Parathyroid adenoma (tissue), 2 donors: ENCODE measurements around the gene UBE2D2.
"Not testable (repeated sequence)": the region's sequence is repeated elsewhere in the genome, so short reads cannot be mapped to it uniquely, and the experiment has no call there.

ENCODE experiments used
- H2AFZ ChIP-seq: fragments of 300-600 bp; sonication (generic); one replicate; pipeline ENCODE4 v1.7.0; 2017; ENCODE audit warnings: antibody characterized with exemption, mild to moderate bottlenecking
- H3K27ac ChIP-seq: fragments of 300-600 bp; sonication (generic); one replicate; pipeline ENCODE4 v1.7.0; 2017
- H3K27me3 ChIP-seq: fragments of 300-600 bp; sonication (generic); one replicate; pipeline ENCODE4 v1.7.0; 2017; ENCODE audit warnings: low read length; ENCODE audit not compliant: control insufficient read depth, insufficient read depth
- H3K36me3 ChIP-seq: fragments of 300-600 bp; sonication (generic); one replicate; pipeline ENCODE4 v1.7.0; 2017; ENCODE audit warnings: low read length; ENCODE audit not compliant: control insufficient read depth, insufficient read depth
- H3K4me1 ChIP-seq: fragments of 300-600 bp; sonication (generic); one replicate; pipeline ENCODE4 v1.7.0; 2017; ENCODE audit warnings: control low read depth
- H3K4me2 ChIP-seq: fragments of 300-600 bp; sonication (generic); one replicate; pipeline ENCODE4 v1.7.0; 2017; ENCODE audit warnings: low read length
- H3K4me3 ChIP-seq: fragments of 300-600 bp; sonication (generic); one replicate; pipeline ENCODE4 v1.7.0; 2017; ENCODE audit warnings: low read depth, low read length
- H3K79me2 ChIP-seq: fragments of 300-600 bp; sonication (generic); one replicate; pipeline ENCODE4 v1.7.0; 2017; ENCODE audit warnings: control low read depth
- H3K9ac ChIP-seq: fragments of 300-600 bp; sonication (generic); one replicate; pipeline ENCODE4 v1.7.0; 2017; ENCODE audit warnings: mild to moderate bottlenecking
- H3K9me3 ChIP-seq: fragments of 300-600 bp; sonication (generic); one replicate; pipeline ENCODE4 v1.7.0; 2017; ENCODE audit warnings: low read length; ENCODE audit not compliant: control insufficient read depth
- TF ChIP-seq, protein P1 (sequence below): fragments of 300-600 bp; sonication (generic); IDR thresholded peaks from one replicate; pipeline ENCODE4 v1.7.0; 2017; ENCODE audit warnings: antibody characterized with exemption, mild to moderate bottlenecking
- donor health status: primary hyperparathyroidism.

The UBE2D2 gene

DNA sequence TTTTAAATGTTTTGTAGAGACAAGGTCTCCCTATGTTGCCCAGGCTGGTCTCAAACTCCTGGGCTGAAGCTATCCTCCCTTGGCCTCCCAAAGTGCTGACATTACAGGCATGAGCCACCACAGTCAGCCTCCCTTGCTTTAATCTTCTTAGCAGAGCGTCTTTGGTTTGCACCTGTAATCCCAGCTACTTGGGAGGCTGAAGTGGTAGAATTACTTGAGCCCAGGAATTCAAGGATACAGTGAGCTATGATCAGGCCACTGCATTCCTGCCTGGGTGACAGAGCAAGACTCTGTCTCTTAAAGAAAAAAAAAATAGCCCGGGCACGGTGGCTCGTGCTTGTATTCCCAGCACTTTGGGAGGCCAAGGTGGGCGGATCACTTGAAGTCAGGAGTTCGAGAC, 27.8 kb downstream of the UBE2D2 start:
- TF ChIP-seq, protein P1, sequence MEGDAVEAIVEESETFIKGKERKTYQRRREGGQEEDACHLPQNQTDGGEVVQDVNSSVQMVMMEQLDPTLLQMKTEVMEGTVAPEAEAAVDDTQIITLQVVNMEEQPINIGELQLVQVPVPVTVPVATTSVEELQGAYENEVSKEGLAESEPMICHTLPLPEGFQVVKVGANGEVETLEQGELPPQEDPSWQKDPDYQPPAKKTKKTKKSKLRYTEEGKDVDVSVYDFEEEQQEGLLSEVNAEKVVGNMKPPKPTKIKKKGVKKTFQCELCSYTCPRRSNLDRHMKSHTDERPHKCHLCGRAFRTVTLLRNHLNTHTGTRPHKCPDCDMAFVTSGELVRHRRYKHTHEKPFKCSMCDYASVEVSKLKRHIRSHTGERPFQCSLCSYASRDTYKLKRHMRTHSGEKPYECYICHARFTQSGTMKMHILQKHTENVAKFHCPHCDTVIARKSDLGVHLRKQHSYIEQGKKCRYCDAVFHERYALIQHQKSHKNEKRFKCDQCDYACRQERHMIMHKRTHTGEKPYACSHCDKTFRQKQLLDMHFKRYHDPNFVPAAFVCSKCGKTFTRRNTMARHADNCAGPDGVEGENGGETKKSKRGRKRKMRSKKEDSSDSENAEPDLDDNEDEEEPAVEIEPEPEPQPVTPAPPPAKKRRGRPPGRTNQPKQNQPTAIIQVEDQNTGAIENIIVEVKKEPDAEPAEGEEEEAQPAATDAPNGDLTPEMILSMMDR, result no peak
- Histone ChIP-seq H3K4me3 (no peak overlapping the region), H3K4me2 (no peak overlapping the region), H3K4me1 (no peaks in the 10 kb centered on the region), H3K9ac (no peak overlapping the region), H2AFZ (no peak overlapping the region), H3K79me2 (peaks cover 61% of the 10 kb centered on the region), H3K27me3 (no peaks in the 10 kb centered on the region), H3K36me3 (no peaks in the 10 kb centered on the region), H3K27ac (no peak overlapping the region), H3K9me3 (no peaks in the 10 kb centered on the region)

DNA sequence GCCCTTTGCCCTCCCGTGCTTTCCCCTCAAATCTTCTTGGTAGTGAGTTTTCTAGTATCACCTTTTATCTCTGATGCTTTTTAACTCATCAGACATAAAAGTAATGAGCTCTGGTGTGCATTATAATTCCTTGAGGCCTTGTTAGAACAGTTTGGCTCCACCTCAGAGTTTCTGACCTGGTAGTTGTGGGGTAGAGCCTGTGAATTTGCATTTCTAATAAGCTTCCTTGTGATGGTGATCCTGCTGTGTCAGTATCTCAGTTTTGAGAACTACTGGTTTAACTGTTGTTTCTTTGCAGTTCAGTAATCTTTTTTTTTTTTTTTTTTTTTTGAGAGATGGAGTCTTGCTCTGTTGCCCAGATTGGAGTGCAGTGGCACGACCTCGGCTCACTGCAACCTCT, 31.1 kb downstream of the UBE2D2 start:
- Histone ChIP-seq H3K4me1 (no peaks in the 10 kb centered on the region), H3K36me3 (no peaks in the 10 kb centered on the region), H3K27ac (no peak overlapping the region)

DNA sequence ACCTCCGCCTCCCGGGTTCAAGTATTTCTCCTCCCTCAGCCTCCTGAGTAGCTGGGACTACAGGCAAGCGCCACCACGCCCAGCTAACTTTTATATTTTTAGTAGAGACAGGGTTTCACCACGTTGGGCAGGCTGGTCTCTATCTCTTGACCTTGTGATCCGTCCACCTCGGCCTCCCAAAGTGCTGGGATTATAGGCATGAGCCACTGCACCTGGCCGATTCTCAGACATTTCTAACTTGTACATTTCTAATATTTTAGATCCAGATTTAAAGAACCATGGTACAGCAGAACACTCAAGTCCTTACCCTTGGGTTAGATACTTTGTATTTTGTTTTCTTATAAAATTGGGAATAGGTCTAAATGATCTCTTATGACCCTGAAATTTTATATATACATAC, 31.9 kb downstream of the UBE2D2 start:
- H3K27ac ChIP-seq, H3K36me3 ChIP-seq, H3K9ac ChIP-seq, H3K4me2 ChIP-seq, H3K9me3 ChIP-seq, H2AFZ ChIP-seq, H3K4me3 ChIP-seq, H3K4me1 ChIP-seq, H3K27me3 ChIP-seq: not testable (repeated sequence)
- peaks cover 43% of the 10 kb centered on the region for H3K79me2 ChIP-seq

More for the DNA sequence above, 31.1 kb downstream of the UBE2D2 start:
- no peak overlapping the region for H3K4me2 ChIP-seq
- peaks cover 48% of the 10 kb centered on the region for H3K79me2 ChIP-seq
- no peaks in the 10 kb centered on the region for H3K9me3 ChIP-seq
- H3K27me3 ChIP-seq, result no peaks in the 10 kb centered on the region
- TF ChIP-seq, protein P1, result no peak
- no peak overlapping the region for H3K9ac ChIP-seq
- H3K4me3 ChIP-seq, result no peak overlapping the region
- no peak overlapping the region for H2AFZ ChIP-seq

DNA sequence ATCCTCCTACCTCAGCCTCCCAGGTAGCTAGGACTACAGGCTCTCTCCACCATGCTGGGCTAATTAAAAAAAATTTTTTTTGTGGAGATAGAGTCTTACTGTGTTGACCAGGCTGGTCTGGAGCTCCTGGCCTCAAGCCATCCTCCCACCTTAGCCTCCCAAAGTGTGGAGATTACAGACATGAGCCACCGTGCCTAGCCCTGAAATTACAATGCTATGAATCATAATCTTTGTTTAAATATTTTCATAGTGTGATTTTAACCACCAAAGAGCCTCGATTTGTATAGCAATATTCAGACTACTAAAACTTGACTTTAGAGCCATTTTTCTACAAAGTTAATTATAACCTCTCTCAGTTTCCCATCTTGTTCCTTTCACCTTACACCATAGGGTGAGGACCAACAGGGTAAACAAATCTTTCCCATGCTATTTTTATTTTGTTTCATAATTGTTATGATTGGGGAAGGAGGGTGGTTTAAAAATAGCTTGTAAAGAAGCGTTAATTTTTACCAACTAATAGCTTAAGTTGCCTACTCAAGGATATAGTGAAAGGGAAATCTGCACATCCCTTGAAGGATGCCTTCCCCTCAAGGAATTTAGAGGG, 32.7 kb downstream of the UBE2D2 start:
- H3K27me3 ChIP-seq, result no peaks in the 10 kb centered on the region
- H3K9ac ChIP-seq, result no peak overlapping the region
- H3K79me2 ChIP-seq, result peaks cover 40% of the 10 kb centered on the region
- no peak overlapping the region for H3K4me2 ChIP-seq
- H3K36me3 ChIP-seq, result no peaks in the 10 kb centered on the region
- no peaks in the 10 kb centered on the region for H3K4me1 ChIP-seq
- TF ChIP-seq, protein P1, result no peak
- H3K4me3 ChIP-seq, result no peak overlapping the region
- no peak overlapping the region for H2AFZ ChIP-seq
- no peak overlapping the region for H3K27ac ChIP-seq
- H3K9me3 ChIP-seq, result no peaks in the 10 kb centered on the region

DNA sequence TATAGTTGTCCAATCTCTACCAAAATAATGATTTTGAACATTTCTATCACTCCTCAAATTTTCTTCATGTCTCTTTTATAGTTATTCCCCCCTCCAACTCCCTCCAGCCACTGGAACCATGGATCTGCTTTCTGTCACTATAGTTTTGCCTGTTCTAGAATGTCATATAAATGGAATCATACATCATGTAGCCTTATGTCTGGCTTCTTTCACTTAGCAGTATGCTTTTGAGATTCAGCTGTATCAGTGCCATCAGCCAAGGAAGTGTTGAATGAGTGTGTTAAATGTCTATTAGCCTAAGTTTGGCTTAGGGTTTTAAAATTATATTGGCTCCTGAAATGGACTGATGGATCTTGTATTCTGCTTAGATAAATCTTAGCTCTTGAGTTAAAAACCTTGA, 36.0 kb downstream of the UBE2D2 start:
- Histone ChIP-seq H3K4me1 (no peaks in the 10 kb centered on the region), H3K36me3 (no peaks in the 10 kb centered on the region), H3K4me2 (no peak overlapping the region), H3K9me3 (no peaks in the 10 kb centered on the region), H3K4me3 (no peak overlapping the region), H3K79me2 (peaks cover 31% of the 10 kb centered on the region), H3K9ac (no peak overlapping the region), H3K27me3 (no peaks in the 10 kb centered on the region), H2AFZ (no peak overlapping the region), H3K27ac (no peak overlapping the region)
- TF ChIP-seq, protein P1, result no peak

DNA sequence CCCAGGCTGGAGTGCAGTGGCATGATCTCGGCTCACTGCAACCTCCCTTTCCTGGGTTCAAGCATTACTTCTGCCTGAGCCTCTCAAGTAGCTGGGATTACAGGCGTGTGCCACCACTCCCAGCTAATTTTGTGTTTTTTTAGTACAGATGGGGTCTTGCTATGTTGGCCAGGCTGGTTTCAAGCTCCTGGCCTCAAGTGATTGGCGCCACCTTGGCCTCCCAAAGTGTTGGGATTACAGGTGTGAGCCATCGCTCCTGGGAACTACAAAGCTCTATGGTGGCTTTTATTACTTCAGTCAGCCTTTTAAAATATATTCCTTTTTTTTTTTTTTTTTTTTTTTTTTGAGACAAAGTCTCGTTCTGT, 37.4 kb downstream of the UBE2D2 start:
- not testable (repeated sequence) for H3K27ac ChIP-seq, H3K4me3 ChIP-seq, H3K9ac ChIP-seq, H3K9me3 ChIP-seq, H3K27me3 ChIP-seq, H2AFZ ChIP-seq, H3K36me3 ChIP-seq, H3K4me2 ChIP-seq, H3K4me1 ChIP-seq
- peaks cover 37% of the 10 kb centered on the region for H3K79me2 ChIP-seq
